H1 (cell line): ENCODE results near the gene SULF2. TPM values are rescaled to one million over a fixed set of nuclear protein-coding genes. Genes with fewer than 3 reads are reported as not detected.

Source experiments
- ASH2L ChIP-seq: fragments of 200-600, 300-600 bp; sonication (generic); IDR thresholded peaks from one replicate; pipeline ENCODE4 v1.7.1; 2017; ENCODE audit warnings: low read length
- MAFK ChIP-seq: IDR thresholded peaks from 2 replicates; pipeline ENCODE4 v1.6.1; 2012; ENCODE audit warnings: low read depth, mild to moderate bottlenecking, improper control_type of control experiment, low read length
- PHF8 ChIP-seq: fragments of 200-600 bp; sonication (generic); conservative IDR thresholded peaks from 2 replicates; pipeline ENCODE4 v1.7.1; 2012; ENCODE audit warnings: low read depth, mild to moderate bottlenecking, inconsistent platforms, low read length, moderate library complexity
- RAD21 ChIP-seq, 2 experiments: IDR thresholded peaks in 1 of 2; conservative IDR thresholded peaks in 1 of 2; 2 replicates each; pipeline ENCODE4 v1.6.1; 2011; ENCODE audit warnings: low read depth in 2 of 2, low read length in 2 of 2, improper control_type of control experiment in 1 of 2, inconsistent platforms in 1 of 2, mild to moderate bottlenecking in 1 of 2, moderate library complexity in 1 of 2
- RNF2 ChIP-seq: fragments of 200-900, 300-1000 bp; sonication (generic); IDR thresholded peaks from 2 replicates; pipeline ENCODE4 v1.7.1; 2016; ENCODE audit warnings: borderline replicate concordance, low read depth, mild to moderate bottlenecking, antibody characterized with exemption, low read length; ENCODE audit not compliant: poor library complexity, severe bottlenecking; ENCODE audit errors: missing control alignments
- SIX5 ChIP-seq: IDR thresholded peaks from 2 replicates; pipeline ENCODE4 v1.6.1; 2011; ENCODE audit warnings: mild to moderate bottlenecking, low read depth, low read length
- SP1 ChIP-seq: IDR thresholded peaks from 2 replicates; pipeline ENCODE4 v1.6.1; 2011; ENCODE audit warnings: low read depth, low read length
- TEAD4 ChIP-seq: IDR thresholded peaks from 2 replicates; pipeline ENCODE4 v1.6.1; 2012; ENCODE audit warnings: low read depth, low read length, inconsistent platforms, mixed read lengths
- polyA plus RNA-seq, 7 experiments: library from polyadenylated mRNA; depleted of rRNA in 3 of 7; stranded (reverse) in 5 of 7; unstranded in 2 of 7; fragments of >200 nt in 5 of 7; fragments of 200-250 nt in 2 of 7; gene quantifications; 1 replicate in 5 of 7; 2 replicates in 1 of 7; 4 replicates in 1 of 7; pipeline versions ENCODE4 v1.2.1 to v1.2.3, GENCODE V29; 2011 to 2013; ENCODE audit warnings: missing spikeins in 2 of 7, mixed read lengths in 2 of 7
- total RNA-seq: library from RNA; stranded (reverse); fragmentation: NEBNext Ultra II Directional; extraction: Animal tissue kit (Norgen Biotek cat#: 25700); gene quantifications from 2 replicates; pipeline ENCODE4 v1.2.1, GENCODE V29; 2021
- TF ChIP-seq, protein P1 (sequence below): fragments of 300-600 bp; sonication (generic); IDR thresholded peaks from 2 replicates; pipeline ENCODE4 v1.7.1; 2012; ENCODE audit warnings: low read length, moderate library complexity, mild to moderate bottlenecking, inconsistent platforms; ENCODE audit not compliant: insufficient replicate concordance
- TF ChIP-seq, protein P2 (sequence below): IDR thresholded peaks from 2 replicates; pipeline ENCODE4 v1.6.1; 2012; ENCODE audit warnings: inconsistent platforms

SULF2 gene
- total and polyA plus RNA-seq, 2 of the 8 experiments (the other 6 are each of a cell fraction or from before 2014, with no cell fraction given): 15.7 to 28.2 TPM

DNA sequence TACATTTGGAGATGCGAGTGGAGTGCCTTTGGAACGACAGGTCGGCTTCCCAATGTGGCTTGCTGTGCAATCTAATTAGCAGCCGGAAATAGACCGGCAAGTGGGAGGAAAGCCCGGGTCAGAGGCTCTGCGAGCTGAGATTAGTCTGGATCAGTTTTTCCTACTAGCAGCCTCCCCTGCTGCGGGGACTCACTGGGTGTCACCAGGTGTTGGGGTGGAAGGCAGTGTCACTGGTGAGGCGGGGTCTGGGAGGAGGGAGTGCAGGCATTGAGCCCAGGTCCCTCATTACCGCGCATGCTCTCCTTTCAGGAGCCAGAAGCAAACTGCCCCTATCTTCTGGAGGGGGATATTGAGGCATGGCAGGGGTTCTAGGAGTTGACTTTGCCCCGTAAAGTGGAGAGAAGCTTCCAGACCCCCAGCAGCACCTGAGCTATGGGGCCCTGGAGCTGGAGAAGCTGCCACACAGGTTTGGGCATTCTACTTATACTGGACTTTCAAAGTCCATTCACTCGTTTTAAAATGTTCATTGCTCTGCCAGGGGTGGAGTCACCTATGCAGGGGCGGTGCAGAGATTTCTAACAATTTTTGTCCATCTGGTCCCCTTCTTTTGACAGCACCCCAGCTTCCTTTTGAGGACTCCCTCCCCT lies 11.0 kb downstream of the SULF2 start (continued):
- TF ChIP-seq, protein P1, sequence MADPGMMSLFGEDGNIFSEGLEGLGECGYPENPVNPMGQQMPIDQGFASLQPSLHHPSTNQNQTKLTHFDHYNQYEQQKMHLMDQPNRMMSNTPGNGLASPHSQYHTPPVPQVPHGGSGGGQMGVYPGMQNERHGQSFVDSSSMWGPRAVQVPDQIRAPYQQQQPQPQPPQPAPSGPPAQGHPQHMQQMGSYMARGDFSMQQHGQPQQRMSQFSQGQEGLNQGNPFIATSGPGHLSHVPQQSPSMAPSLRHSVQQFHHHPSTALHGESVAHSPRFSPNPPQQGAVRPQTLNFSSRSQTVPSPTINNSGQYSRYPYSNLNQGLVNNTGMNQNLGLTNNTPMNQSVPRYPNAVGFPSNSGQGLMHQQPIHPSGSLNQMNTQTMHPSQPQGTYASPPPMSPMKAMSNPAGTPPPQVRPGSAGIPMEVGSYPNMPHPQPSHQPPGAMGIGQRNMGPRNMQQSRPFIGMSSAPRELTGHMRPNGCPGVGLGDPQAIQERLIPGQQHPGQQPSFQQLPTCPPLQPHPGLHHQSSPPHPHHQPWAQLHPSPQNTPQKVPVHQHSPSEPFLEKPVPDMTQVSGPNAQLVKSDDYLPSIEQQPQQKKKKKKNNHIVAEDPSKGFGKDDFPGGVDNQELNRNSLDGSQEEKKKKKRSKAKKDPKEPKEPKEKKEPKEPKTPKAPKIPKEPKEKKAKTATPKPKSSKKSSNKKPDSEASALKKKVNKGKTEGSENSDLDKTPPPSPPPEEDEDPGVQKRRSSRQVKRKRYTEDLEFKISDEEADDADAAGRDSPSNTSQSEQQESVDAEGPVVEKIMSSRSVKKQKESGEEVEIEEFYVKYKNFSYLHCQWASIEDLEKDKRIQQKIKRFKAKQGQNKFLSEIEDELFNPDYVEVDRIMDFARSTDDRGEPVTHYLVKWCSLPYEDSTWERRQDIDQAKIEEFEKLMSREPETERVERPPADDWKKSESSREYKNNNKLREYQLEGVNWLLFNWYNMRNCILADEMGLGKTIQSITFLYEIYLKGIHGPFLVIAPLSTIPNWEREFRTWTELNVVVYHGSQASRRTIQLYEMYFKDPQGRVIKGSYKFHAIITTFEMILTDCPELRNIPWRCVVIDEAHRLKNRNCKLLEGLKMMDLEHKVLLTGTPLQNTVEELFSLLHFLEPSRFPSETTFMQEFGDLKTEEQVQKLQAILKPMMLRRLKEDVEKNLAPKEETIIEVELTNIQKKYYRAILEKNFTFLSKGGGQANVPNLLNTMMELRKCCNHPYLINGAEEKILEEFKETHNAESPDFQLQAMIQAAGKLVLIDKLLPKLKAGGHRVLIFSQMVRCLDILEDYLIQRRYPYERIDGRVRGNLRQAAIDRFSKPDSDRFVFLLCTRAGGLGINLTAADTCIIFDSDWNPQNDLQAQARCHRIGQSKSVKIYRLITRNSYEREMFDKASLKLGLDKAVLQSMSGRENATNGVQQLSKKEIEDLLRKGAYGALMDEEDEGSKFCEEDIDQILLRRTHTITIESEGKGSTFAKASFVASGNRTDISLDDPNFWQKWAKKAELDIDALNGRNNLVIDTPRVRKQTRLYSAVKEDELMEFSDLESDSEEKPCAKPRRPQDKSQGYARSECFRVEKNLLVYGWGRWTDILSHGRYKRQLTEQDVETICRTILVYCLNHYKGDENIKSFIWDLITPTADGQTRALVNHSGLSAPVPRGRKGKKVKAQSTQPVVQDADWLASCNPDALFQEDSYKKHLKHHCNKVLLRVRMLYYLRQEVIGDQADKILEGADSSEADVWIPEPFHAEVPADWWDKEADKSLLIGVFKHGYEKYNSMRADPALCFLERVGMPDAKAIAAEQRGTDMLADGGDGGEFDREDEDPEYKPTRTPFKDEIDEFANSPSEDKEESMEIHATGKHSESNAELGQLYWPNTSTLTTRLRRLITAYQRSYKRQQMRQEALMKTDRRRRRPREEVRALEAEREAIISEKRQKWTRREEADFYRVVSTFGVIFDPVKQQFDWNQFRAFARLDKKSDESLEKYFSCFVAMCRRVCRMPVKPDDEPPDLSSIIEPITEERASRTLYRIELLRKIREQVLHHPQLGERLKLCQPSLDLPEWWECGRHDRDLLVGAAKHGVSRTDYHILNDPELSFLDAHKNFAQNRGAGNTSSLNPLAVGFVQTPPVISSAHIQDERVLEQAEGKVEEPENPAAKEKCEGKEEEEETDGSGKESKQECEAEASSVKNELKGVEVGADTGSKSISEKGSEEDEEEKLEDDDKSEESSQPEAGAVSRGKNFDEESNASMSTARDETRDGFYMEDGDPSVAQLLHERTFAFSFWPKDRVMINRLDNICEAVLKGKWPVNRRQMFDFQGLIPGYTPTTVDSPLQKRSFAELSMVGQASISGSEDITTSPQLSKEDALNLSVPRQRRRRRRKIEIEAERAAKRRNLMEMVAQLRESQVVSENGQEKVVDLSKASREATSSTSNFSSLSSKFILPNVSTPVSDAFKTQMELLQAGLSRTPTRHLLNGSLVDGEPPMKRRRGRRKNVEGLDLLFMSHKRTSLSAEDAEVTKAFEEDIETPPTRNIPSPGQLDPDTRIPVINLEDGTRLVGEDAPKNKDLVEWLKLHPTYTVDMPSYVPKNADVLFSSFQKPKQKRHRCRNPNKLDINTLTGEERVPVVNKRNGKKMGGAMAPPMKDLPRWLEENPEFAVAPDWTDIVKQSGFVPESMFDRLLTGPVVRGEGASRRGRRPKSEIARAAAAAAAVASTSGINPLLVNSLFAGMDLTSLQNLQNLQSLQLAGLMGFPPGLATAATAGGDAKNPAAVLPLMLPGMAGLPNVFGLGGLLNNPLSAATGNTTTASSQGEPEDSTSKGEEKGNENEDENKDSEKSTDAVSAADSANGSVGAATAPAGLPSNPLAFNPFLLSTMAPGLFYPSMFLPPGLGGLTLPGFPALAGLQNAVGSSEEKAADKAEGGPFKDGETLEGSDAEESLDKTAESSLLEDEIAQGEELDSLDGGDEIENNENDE: no peak
- no peak for TF ChIP-seq TEAD4
- TF ChIP-seq ASH2L: no peak
- TF ChIP-seq PHF8: no peak
- TF ChIP-seq RAD21 (IDR thresholded peaks at IDR 0.05 in 1 of 2, conservative IDR thresholded peaks at IDR 0.05 in 1 of 2; ENCODE audit: low read depth in 2 of 2, low read length in 2 of 2): no peak
- no peak for TF ChIP-seq MAFK
- no peak for TF ChIP-seq RNF2
- TF ChIP-seq, protein P2, sequence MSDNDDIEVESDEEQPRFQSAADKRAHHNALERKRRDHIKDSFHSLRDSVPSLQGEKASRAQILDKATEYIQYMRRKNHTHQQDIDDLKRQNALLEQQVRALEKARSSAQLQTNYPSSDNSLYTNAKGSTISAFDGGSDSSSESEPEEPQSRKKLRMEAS: no peak
- TF ChIP-seq SIX5: no peak
- no peak for TF ChIP-seq SP1
